Neural progenitor cell (in vitro differentiated cells): ENCODE data around the gene AFF2. TPM values are rescaled to one million over a fixed set of nuclear protein-coding genes. Genes with fewer than 3 reads are reported as not detected.
A peak's percentile ranks its signal among the peaks of the same experiment; 100 is the strongest.

Experiments used
- DNase-seq: peaks from one replicate; pipeline ENCODE4 v3.0.0-alpha.2; 2016; ENCODE audit warnings: low spot score
- H2AFZ ChIP-seq: fragments of 200-600 bp; sonication (generic); replicated peaks from 2 replicates; pipeline ENCODE4 v1.6.1; 2016; ENCODE audit warnings: antibody characterized with exemption
- H3F3A ChIP-seq: fragments of 200-600 bp; sonication (generic); 2 replicates; pipeline ENCODE4 v1.6.1; 2016; ENCODE audit warnings: antibody characterized with exemption, low read depth
- H3K27ac ChIP-seq: fragments of 200-600 bp; sonication (generic); 2 replicates; pipeline ENCODE4 v1.5.1; 2016; ENCODE audit warnings: mild to moderate bottlenecking
- H3K27me3 ChIP-seq: fragments of 200-600 bp; sonication (generic); 2 replicates; pipeline ENCODE4 v1.6.1; 2016; ENCODE audit warnings: mild to moderate bottlenecking, moderate library complexity
- H3K36me3 ChIP-seq: fragments of 200-600 bp; sonication (generic); 2 replicates; pipeline ENCODE4 v1.5.1; 2016
- H3K4me1 ChIP-seq: fragments of 200-600 bp; sonication (generic); 2 replicates; pipeline ENCODE4 v1.6.1; 2016; ENCODE audit warnings: mixed run types
- H3K4me2 ChIP-seq: fragments of 200-600 bp; sonication (generic); 2 replicates; pipeline ENCODE4 v1.6.1; 2016
- H3K4me3 ChIP-seq: fragments of 200-600 bp; sonication (generic); 2 replicates; pipeline ENCODE4 v1.5.1; 2016
- H3K79me2 ChIP-seq: fragments of 200-600 bp; sonication (generic); 2 replicates; pipeline ENCODE4 v1.6.1; 2016; ENCODE audit warnings: low read depth
- H3K9ac ChIP-seq: fragments of 200-600 bp; sonication (generic); 2 replicates; pipeline ENCODE4 v1.6.1; 2016
- H3K9me3 ChIP-seq: fragments of 200-600 bp; sonication (generic); 2 replicates; pipeline ENCODE4 v1.5.1; 2016; ENCODE audit warnings: low read depth
- H4K20me1 ChIP-seq: fragments of 200-600 bp; sonication (generic); 2 replicates; pipeline ENCODE4 v1.6.1; 2016; ENCODE audit warnings: low read depth
- H3K27ac Mint-ChIP-seq: 3 replicates; pipeline ENCODE4 v1.8.0; 2021; ENCODE audit warnings: mixed read lengths
- H3K27me3 Mint-ChIP-seq: 2 replicates; pipeline ENCODE4 v1.8.0; 2022; ENCODE audit warnings: low read depth, mild to moderate bottlenecking, inconsistent platforms, moderate library complexity, mixed read lengths; ENCODE audit not compliant: insufficient read depth
- H3K36me3 Mint-ChIP-seq: 3 replicates; pipeline ENCODE4 v1.8.0; 2021; ENCODE audit warnings: mixed read lengths
- H3K4me1 Mint-ChIP-seq: 3 replicates; pipeline ENCODE4 v1.8.0; 2021; ENCODE audit warnings: mixed read lengths
- H3K4me3 Mint-ChIP-seq: 3 replicates; pipeline ENCODE4 v1.8.0; 2021; ENCODE audit warnings: mild to moderate bottlenecking, moderate library complexity, mixed read lengths
- H3K9me3 Mint-ChIP-seq: 3 replicates; pipeline ENCODE4 v1.8.0; 2020; ENCODE audit warnings: mixed read lengths
- CTCF ChIP-seq: fragments of 200-600 bp; sonication (generic); IDR thresholded peaks from 2 replicates; pipeline ENCODE4 v1.5.1; 2017; ENCODE audit warnings: antibody characterized with exemption, mild to moderate bottlenecking
- EZH2 ChIP-seq: fragments of 200-600 bp; sonication (generic); IDR thresholded peaks from 2 replicates; pipeline ENCODE4 v1.6.1; 2017; ENCODE audit warnings: antibody characterized with exemption, mild to moderate bottlenecking, moderate library complexity
- EZH2phosphoT487 ChIP-seq: fragments of 200-600 bp; sonication (generic); IDR thresholded peaks from 2 replicates; pipeline ENCODE4 v1.6.1; 2017; ENCODE audit warnings: antibody characterized with exemption
- total RNA-seq: library from RNA; depleted of rRNA; stranded (reverse); fragments of >200 nt; gene quantifications from 2 replicates; pipeline ENCODE4 v1.2.3, GENCODE V29; 2015; ENCODE audit warnings: low replicate concordance

AFF2 gene
- total RNA-seq, 1 donor from 2014 or later = 13.5 TPM

DNA sequence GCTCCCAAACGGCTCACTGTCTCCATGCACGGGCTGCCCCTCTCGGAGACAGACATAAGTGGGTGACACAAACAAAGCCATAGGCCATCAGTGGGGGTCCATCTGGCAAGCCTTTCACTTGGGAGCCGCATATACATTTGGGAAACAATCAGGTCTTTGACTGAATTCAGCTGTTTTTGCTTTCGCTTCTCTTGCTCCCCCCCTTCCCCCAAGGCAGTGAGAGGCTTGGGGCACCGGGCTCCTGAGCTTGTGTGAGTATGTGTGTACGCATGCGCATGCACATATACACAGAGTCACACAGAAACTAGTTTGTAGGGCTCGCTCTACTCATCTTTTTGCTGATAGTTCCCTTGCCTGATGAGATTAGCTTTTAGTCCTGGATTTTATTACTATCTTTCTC lies 284.4 kb downstream of the AFF2 start:
- Mint-ChIP-seq H3K36me3 (no peaks in the 10 kb centered on the region), H3K27ac (no peak overlapping the region), H3K9me3 (peaks cover 5% of the 10 kb centered on the region), H3K4me3 (no peak overlapping the region), H3K4me1 (peaks cover 7% of the 10 kb centered on the region), H3K27me3 (no peaks in the 10 kb centered on the region)
- TF ChIP-seq CTCF = no peak
- TF ChIP-seq EZH2 = no peak
- no peak for TF ChIP-seq EZH2phosphoT487
- Histone ChIP-seq H3K4me2 (peak overlapping the region; percentile 38), H3K79me2 (no peaks in the 10 kb centered on the region), H3K27me3 (no peaks in the 10 kb centered on the region), H3K4me3 (no peak overlapping the region), H3K4me1 (peaks cover 31% of the 10 kb centered on the region), H2AFZ (no peak overlapping the region), H3K9ac (no peak overlapping the region), H3K9me3 (peaks cover 3% of the 10 kb centered on the region), H3K27ac (no peak overlapping the region), H3K36me3 (no peaks in the 10 kb centered on the region), H4K20me1 (no peaks in the 10 kb centered on the region), H3F3A (peaks cover 10% of the 10 kb centered on the region)
- peak; percentile 21 for DNase-seq

- no peaks in the 10 kb centered on the region for H3K79me2 ChIP-seq
- H3K36me3 ChIP-seq = no peaks in the 10 kb centered on the region
- Mint-ChIP-seq H3K27ac (no peak overlapping the region), H3K9me3 (peaks cover 2% of the 10 kb centered on the region), H3K4me1 (peaks cover 7% of the 10 kb centered on the region), H3K27me3 (no peaks in the 10 kb centered on the region), H3K4me3 (no peak overlapping the region), H3K36me3 (no peaks in the 10 kb centered on the region)
- H3K27me3 ChIP-seq = no peaks in the 10 kb centered on the region
- H2AFZ ChIP-seq = no peak overlapping the region
- no peaks in the 10 kb centered on the region for H4K20me1 ChIP-seq
- H3K27ac ChIP-seq = no peak overlapping the region
- H3K4me3 ChIP-seq = no peak overlapping the region
- DNase-seq = no peak
- peaks cover 31% of the 10 kb centered on the region for H3K4me1 ChIP-seq
- H3K9me3 ChIP-seq = peaks cover 3% of the 10 kb centered on the region
- no peak overlapping the region for H3K9ac ChIP-seq
- no peak overlapping the region for H3K4me2 ChIP-seq
- H3F3A ChIP-seq = peaks cover 10% of the 10 kb centered on the region
- TF ChIP-seq EZH2phosphoT487 (no peak), EZH2 (no peak), CTCF (no peak)
Measured at GRCh38 chrX:148785256-148785655, 284.8 kb downstream of the AFF2 start.

GRCh38 chrX:148788449-148788848 lies 288.0 kb downstream of the AFF2 start:
- no peaks in the 10 kb centered on the region for H3K27me3 ChIP-seq
- no peak for DNase-seq
- H3K4me1 ChIP-seq = peaks cover 22% of the 10 kb centered on the region
- no peak overlapping the region for H3K27ac ChIP-seq
- Mint-ChIP-seq H3K27ac (no peak overlapping the region), H3K9me3 (no peaks in the 10 kb centered on the region), H3K4me1 (peaks cover 7% of the 10 kb centered on the region), H3K4me3 (no peak overlapping the region), H3K27me3 (no peaks in the 10 kb centered on the region), H3K36me3 (no peaks in the 10 kb centered on the region)
- peaks cover 10% of the 10 kb centered on the region for H3F3A ChIP-seq
- no peak overlapping the region for H3K4me3 ChIP-seq
- no peaks in the 10 kb centered on the region for H3K36me3 ChIP-seq
- H4K20me1 ChIP-seq = no peaks in the 10 kb centered on the region
- no peak overlapping the region for H2AFZ ChIP-seq
- TF ChIP-seq EZH2phosphoT487 = no peak
- no peak overlapping the region for H3K9ac ChIP-seq
- H3K79me2 ChIP-seq = no peaks in the 10 kb centered on the region
- H3K4me2 ChIP-seq = no peak overlapping the region
- H3K9me3 ChIP-seq = no peaks in the 10 kb centered on the region

DNA sequence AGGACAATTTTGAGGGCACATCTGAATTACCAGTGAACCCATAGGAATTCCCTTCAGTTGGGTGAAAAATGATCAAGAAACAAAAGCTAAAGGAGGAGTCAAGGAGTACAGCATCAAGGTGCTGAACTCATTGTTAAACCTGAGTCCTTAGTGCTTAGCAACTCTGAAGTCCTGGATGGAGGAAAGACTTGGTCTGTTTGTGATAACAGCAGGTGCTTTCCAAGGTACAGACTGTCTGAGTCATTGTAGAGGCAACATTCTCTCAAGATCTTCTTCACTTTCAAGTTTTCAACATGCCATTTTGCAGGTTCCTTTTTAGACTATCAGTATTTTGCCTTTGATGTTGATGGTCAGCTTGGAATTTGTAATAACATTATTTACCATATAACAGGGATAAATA lies 293.9 kb downstream of the AFF2 start:
- Mint-ChIP-seq H3K36me3 (no peaks in the 10 kb centered on the region), H3K9me3 (no peaks in the 10 kb centered on the region), H3K4me3 (no peak overlapping the region), H3K27me3 (no peaks in the 10 kb centered on the region), H3K27ac (no peak overlapping the region), H3K4me1 (no peaks in the 10 kb centered on the region)
- no peaks in the 10 kb centered on the region for H3K9me3 ChIP-seq
- no peaks in the 10 kb centered on the region for H3K27me3 ChIP-seq
- H3K27ac ChIP-seq = no peak overlapping the region
- no peaks in the 10 kb centered on the region for H3K36me3 ChIP-seq
- no peak overlapping the region for H3K4me2 ChIP-seq
- no peak overlapping the region for H2AFZ ChIP-seq
- no peaks in the 10 kb centered on the region for H3K4me1 ChIP-seq
- no peaks in the 10 kb centered on the region for H3K79me2 ChIP-seq
- no peak overlapping the region for H3K4me3 ChIP-seq
- H3F3A ChIP-seq = no peaks in the 10 kb centered on the region
- TF ChIP-seq EZH2 (no peak), EZH2phosphoT487 (no peak)
- no peak overlapping the region for H3K9ac ChIP-seq
- no peaks in the 10 kb centered on the region for H4K20me1 ChIP-seq
- DNase-seq = no peak
